Stomach (tissue), 9 donors: ENCODE data around the gene GCNT1. TPM values are rescaled to one million over a fixed set of nuclear protein-coding genes. Genes with fewer than 3 reads are reported as not detected.

Experiments
- DNase-seq, 2 donors: peaks; one replicate each; pipeline versions ENCODE4 v3.0.0 to v3.0.0-alpha.2; 2013 to 2019
- H3K27ac ChIP-seq, 5 donors: fragments of 200-600 bp in 4 of 5; sonication (generic) in 4 of 5; one replicate each; pipeline ENCODE4 v1.5.1; 2013 to 2019; ENCODE audit warnings: mild to moderate bottlenecking in 1 of 5, moderate library complexity in 1 of 5
- H3K27me3 ChIP-seq, 3 donors: fragments of 200-600 bp; sonication (generic); one replicate each; pipeline ENCODE4 v1.5.1; 2017 to 2019; ENCODE audit warnings: mixed run types in 1 of 3
- H3K36me3 ChIP-seq, 4 donors: fragments of 200-600 bp; sonication (generic); 1 replicate in 3 of 4; 2 replicates in 1 of 4; pipeline ENCODE4 v1.5.1; 2016 to 2019
- H3K4me1 ChIP-seq, 4 donors: fragments of 200-600 bp; sonication (generic); one replicate each; pipeline ENCODE4 v1.5.1; 2016 to 2019
- H3K4me3 ChIP-seq, 4 donors: fragments of 200-600 bp; sonication (generic) in 3 of 4; one replicate each; pipeline ENCODE4 v1.5.1; 2016 to 2019; ENCODE audit warnings: mild to moderate bottlenecking in 1 of 4
- H3K9me3 ChIP-seq, 4 donors: fragments of 200-600 bp; sonication (generic); one replicate each; pipeline ENCODE4 v1.5.1; 2016 to 2019
- EP300 ChIP-seq: sonication (generic); formaldehyde crosslinking; IDR thresholded peaks from one replicate; pipeline ENCODE4 v1.6.1; 2017; ENCODE audit warnings: antibody characterized with exemption
- POLR2A ChIP-seq, 4 donors: fragments of 450-650 bp; IDR thresholded peaks; one replicate each; pipeline ENCODE4 v1.6.1; 2016; ENCODE audit warnings: antibody characterized with exemption in 4 of 4, control low read depth in 2 of 4, mild to moderate bottlenecking in 1 of 4, moderate library complexity in 1 of 4
- POLR2AphosphoS5 ChIP-seq, 3 donors: sonication (generic); formaldehyde crosslinking; IDR thresholded peaks; one replicate each; pipeline ENCODE4 v1.6.1; 2016; ENCODE audit warnings: antibody characterized with exemption in 3 of 3
- WGBS, 5 donors: extraction: QIAGEN DNeasy Blood & Tissue Kit in 3 of 5; methylation state at CpG; one replicate each; pipeline versions ENCODE4 v1.1.5 to v1.1.7; 2013 to 2018; 5-methylcytosine and 5-hydroxymethylcytosine counted together
- intact Hi-C: fragments of 100-400 bp; cut with DNase I; formaldehyde crosslinking; loops from one replicate; pipeline ENCODE4 v1.15.1; 2023; ENCODE audit warnings: low total_unique reads
- polyA plus RNA-seq, 3 donors: library from polyadenylated mRNA; stranded (reverse); fragments of 200-250 nt; gene quantifications; one replicate each; pipeline ENCODE4 v1.2.3, GENCODE V29; 2013
- total RNA-seq, 5 donors: library from RNA; depleted of rRNA; stranded (reverse); fragments of >200 nt; gene quantifications; one replicate each; pipeline versions ENCODE4 v1.1.0 to v1.2.3, GENCODE V29; 2014 to 2016
- TF ChIP-seq, protein P1 (sequence below), 7 experiments: fragments of 450-650 bp in 4 of 7; fragments of 200-600 bp in 3 of 7; sonication (generic) in 3 of 7; IDR thresholded peaks; one replicate each; pipeline ENCODE4 v1.5.1; 2016 to 2019; ENCODE audit warnings: antibody characterized with exemption in 7 of 7, control low read depth in 2 of 7, mild to moderate bottlenecking in 1 of 7
- donor health status: healthy with polysubstance abuse.
- donor health status: Bipolar disorder and iron deficiency.
- donor health status: healthy.

GCNT1 gene
- total and polyA plus RNA-seq, 8 donors, result 3.1 to 136 (median 11.6) TPM

DNA sequence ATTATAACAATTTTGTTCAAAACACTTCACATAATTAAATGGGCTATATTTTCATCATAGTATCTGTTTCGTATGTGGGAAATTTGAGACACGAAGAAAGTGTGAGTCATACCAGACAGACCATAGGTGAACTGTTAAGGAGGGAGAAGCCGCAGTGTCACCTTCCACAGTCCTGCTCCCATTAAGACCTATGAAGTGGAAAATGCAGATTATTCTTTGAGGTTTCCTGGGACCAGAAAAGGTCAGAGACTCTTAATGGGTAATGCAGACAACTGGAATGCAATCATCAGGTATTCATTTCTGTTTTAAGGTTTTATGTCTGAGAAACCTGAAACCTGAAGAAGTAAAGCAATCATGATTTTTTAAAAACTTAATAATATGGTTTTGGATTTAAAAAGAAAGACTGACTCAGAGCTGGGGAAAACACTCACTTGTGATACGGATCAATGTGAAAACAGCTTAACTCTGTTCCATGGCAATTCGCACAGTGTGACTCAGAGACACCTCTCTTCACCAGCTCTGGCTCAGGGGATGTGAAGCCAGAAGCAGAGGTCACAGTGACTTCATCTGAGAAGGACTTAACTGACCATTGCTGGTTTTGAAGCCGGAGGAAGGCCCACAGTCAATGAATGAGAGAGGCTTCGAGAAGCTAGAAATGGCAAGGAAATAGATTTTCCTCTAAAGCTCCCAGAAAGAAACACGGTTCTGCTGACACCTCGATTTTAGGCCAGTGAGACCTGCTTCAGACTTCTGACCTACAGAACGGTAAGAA is 17.2 kb upstream of the GCNT1 start:
- H3K4me1 ChIP-seq, result peaks cover 0 to 11% (median 0%) of the 10 kb centered on the region in 4 donors
- no peak for DNase-seq
- no peaks in the 10 kb centered on the region for H3K36me3 ChIP-seq
- 84 to 88% (median 86%) methylated on average over 10 of the region's 10 CpGs for WGBS, 5 donors
- H3K27me3 ChIP-seq, result no peaks in the 10 kb centered on the region
- no peaks in the 10 kb centered on the region for H3K9me3 ChIP-seq
- TF ChIP-seq EP300 (no peak), POLR2AphosphoS5 (IDR thresholded peaks at IDR 0.05) (no peak), POLR2A (IDR thresholded peaks at IDR 0.05) (no peak)
- TF ChIP-seq, protein P1, sequence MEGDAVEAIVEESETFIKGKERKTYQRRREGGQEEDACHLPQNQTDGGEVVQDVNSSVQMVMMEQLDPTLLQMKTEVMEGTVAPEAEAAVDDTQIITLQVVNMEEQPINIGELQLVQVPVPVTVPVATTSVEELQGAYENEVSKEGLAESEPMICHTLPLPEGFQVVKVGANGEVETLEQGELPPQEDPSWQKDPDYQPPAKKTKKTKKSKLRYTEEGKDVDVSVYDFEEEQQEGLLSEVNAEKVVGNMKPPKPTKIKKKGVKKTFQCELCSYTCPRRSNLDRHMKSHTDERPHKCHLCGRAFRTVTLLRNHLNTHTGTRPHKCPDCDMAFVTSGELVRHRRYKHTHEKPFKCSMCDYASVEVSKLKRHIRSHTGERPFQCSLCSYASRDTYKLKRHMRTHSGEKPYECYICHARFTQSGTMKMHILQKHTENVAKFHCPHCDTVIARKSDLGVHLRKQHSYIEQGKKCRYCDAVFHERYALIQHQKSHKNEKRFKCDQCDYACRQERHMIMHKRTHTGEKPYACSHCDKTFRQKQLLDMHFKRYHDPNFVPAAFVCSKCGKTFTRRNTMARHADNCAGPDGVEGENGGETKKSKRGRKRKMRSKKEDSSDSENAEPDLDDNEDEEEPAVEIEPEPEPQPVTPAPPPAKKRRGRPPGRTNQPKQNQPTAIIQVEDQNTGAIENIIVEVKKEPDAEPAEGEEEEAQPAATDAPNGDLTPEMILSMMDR (IDR thresholded peaks at IDR 0.05), result no peak
- H3K4me3 ChIP-seq, result no peak overlapping the region
- H3K27ac ChIP-seq, result no peak overlapping the region
- intact Hi-C loops, result no loop called here

DNA sequence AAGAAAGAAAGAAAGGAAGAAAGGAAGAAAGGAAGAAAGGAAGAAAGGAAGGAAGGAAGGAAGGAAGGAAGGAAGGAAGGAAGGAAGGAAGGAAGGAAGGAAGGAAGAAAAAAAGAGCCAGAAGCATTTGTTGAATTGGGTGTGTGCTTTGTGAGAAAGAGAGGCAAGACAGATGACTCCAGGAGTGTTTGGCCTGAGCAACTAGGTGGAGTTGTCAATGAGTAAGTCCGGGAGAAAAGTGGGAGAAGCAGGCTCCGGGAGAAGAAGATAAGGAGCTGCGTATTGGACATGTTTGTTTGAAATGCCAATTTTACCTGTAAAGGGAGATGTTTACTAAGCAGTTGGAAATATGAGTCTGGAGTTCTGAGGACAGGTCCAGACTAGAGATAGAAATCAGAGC is 15.1 kb upstream of the GCNT1 start:
- Histone ChIP-seq H3K4me1 (peaks cover 0 to 22% (median 11%) of the 10 kb centered on the region in 4 donors), H3K27ac (peak overlapping the region in 4 of 5 donors; percentile 4 to 40 (median 30)), H3K4me3 (no peak overlapping the region), H3K27me3 (no peaks in the 10 kb centered on the region), H3K36me3 (no peaks in the 10 kb centered on the region), H3K9me3 (no peaks in the 10 kb centered on the region)
- intact Hi-C loops, result no loop called here
- DNase-seq, result peak in 1 of 2 donors; percentile 35
- WGBS, 5 donors, result 19 to 57% (median 38%) methylated on average over 3 of the region's 3 CpGs
- no peak for TF ChIP-seq EP300
- TF ChIP-seq, protein P1 (IDR thresholded peaks at IDR 0.05), result no peak
- no peak for TF ChIP-seq POLR2A (IDR thresholded peaks at IDR 0.05)
- no peak for TF ChIP-seq POLR2AphosphoS5 (IDR thresholded peaks at IDR 0.05)

DNA sequence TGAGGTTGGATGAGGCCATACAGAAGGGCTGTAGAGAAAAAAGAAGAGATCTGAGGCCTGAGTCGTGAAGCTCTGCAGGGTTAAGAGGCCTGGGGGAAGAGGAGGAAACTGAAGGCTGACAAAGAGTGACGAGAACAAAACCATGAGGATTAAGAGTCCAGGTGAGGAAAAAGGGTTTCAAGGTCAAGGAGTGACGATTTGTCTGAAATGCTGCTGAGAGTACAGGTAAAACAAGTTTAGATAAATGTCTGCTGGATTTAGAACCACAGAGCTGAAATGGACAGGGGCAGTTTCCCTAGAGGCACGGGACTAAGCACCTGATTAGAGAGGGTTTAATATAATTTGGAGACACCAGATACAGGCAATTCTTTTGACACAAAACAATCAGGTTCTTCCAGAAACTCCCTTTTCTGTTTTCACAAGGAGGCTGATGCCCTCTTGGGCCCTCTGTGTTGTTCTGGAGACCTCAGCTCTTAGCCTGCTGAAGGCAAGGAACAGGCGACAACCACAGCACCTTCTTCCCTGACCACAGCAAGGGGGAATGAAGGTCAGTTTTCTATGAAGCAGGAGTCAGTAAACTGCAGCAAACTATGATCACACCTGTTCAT is 14.6 kb upstream of the GCNT1 start:
- 27 to 53% (median 41%) methylated on average over 5 of the region's 5 CpGs for WGBS, 5 donors
- intact Hi-C loops, result no loop called here
- no peaks in the 10 kb centered on the region for H3K36me3 ChIP-seq
- no peak overlapping the region for H3K4me3 ChIP-seq
- peaks cover 0 to 22% (median 11%) of the 10 kb centered on the region in 4 donors for H3K4me1 ChIP-seq
- peak overlapping the region in 4 of 5 donors; percentile 28 to 40 (median 33) for H3K27ac ChIP-seq
- DNase-seq, result peak in 1 of 2 donors; percentile 64
- no peaks in the 10 kb centered on the region for H3K27me3 ChIP-seq
- H3K9me3 ChIP-seq, result no peaks in the 10 kb centered on the region
- TF ChIP-seq, protein P1 (IDR thresholded peaks at IDR 0.05), result no peak
- no peak for TF ChIP-seq POLR2AphosphoS5 (IDR thresholded peaks at IDR 0.05)
- TF ChIP-seq EP300, result no peak
- TF ChIP-seq POLR2A (IDR thresholded peaks at IDR 0.05), result no peak

DNA sequence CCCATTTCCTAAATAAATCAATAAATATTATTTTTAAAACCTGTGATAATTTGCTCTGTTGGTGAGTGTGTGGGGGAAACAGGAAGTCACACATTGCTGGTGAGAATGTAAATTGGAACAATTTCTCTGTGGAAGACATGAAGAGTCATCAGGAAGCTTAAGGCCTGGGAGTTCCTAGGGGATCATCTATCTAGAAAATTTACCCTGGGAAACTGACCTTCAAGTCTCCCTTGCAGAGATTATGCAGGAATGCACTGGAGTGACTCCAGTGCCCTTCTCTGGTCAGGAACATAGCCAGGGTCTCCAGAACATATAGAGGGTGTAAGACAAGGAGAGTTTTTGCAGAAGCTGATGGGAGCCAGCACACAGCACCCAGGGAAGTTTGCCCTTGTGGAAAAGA is 13.0 kb upstream of the GCNT1 start:
- no peak for TF ChIP-seq EP300
- TF ChIP-seq, protein P1 (IDR thresholded peaks at IDR 0.05), result no peak
- no peak for TF ChIP-seq POLR2AphosphoS5 (IDR thresholded peaks at IDR 0.05)
- TF ChIP-seq POLR2A (IDR thresholded peaks at IDR 0.05), result no peak
- H3K4me1 ChIP-seq, result peaks cover 0 to 22% (median 11%) of the 10 kb centered on the region in 4 donors
- no peak overlapping the region for H3K27ac ChIP-seq
- H3K27me3 ChIP-seq, result no peaks in the 10 kb centered on the region
- H3K4me3 ChIP-seq, result no peak overlapping the region
- no peak for DNase-seq
- intact Hi-C loops, result loop anchor here (5.0 kb wide), 1 partner anchor 261 kb away; no protein-coding TSS in a partner anchor
- no peaks in the 10 kb centered on the region for H3K36me3 ChIP-seq
- no peaks in the 10 kb centered on the region for H3K9me3 ChIP-seq
